ENCODE data around the gene TIPARP. TPM values are rescaled to one million over a fixed set of nuclear protein-coding genes. Genes with fewer than 3 reads are reported as not detected.

TIPARP gene
- total and polyA plus RNA-seq, 2 donors (not counting 1 experiment from before 2014, with no cell fraction given): 11.2 to 42.5 TPM

DNA sequence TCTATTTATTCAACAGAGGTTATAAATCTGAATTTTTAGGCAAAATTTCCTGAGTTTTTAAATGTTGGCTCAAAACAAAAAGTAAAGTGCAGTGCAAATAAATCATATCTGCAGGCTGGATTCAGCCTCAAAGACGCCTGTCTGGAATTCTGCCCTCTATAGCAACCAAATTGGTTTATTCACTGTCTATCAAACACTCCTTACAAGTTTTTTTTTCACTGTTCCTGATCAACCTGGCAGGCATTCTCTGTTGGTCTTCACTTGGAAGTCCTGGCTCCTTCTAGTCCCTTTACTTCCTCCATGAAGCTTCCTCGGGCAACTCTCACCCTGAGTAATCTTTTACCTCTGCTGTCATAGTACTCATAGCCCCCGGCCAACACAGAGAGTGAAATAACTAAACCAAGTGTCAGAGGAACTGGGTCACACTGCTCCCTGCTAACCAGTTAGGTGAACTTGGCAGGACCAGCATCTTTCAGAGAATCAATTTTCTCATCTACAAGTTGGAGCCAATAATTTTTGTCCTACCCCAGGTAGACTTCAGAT, 36.8 kb upstream of the TIPARP start:
- Histone ChIP-seq H3K27me3 (replicated peaks in 1 of 4; ENCODE audit: control extremely low read depth in 1 of 4, control insufficient read depth in 3 of 4, insufficient read depth in 4 of 4, low read length in 3 of 4) (peaks cover 0 to 3% (median 0%) of the 10 kb centered on the region in 4 experiments), H3K9ac (ENCODE audit: low read length) (no peak overlapping the region), H2AFZ (ENCODE audit: insufficient read depth, low read depth, low read length, poor library complexity, severe bottlenecking) (no peak overlapping the region), H3K27ac (ENCODE audit: low read length in 2 of 2) (no peak overlapping the region), H3K36me3 (replicated peaks in 1 of 2; ENCODE audit: control extremely low read depth in 1 of 2, control insufficient read depth in 1 of 2, extremely low read depth in 1 of 2, insufficient read depth in 2 of 2, low read length in 1 of 2) (no peaks in the 10 kb centered on the region), H3K4me2 (replicated peaks; ENCODE audit: low read depth, low read length, poor library complexity, severe bottlenecking) (no peak overlapping the region), H4K20me1 (ENCODE audit: control insufficient read depth, insufficient read depth, low read length, poor library complexity, severe bottlenecking) (no peaks in the 10 kb centered on the region), H3K9me3 (ENCODE audit: control extremely low read depth in 1 of 3, control insufficient read depth in 2 of 3, insufficient read depth in 1 of 3, low read length in 2 of 3) (no peaks in the 10 kb centered on the region), H3K4me3 (ENCODE audit: control extremely low read depth in 1 of 5, extremely low read depth in 1 of 5, insufficient read depth in 1 of 5, low read depth in 2 of 5, low read length in 4 of 5) (no peak overlapping the region), H3K79me2 (ENCODE audit: control insufficient read depth, insufficient read depth, low read length) (no peaks in the 10 kb centered on the region), H3K4me1 (ENCODE audit: control insufficient read depth in 2 of 2, insufficient read depth in 2 of 2, low read length in 2 of 2) (no peaks in the 10 kb centered on the region)
- Mint-ChIP-seq H3K4me1 (peaks cover under 1% of the 10 kb centered on the region), H3K27ac (no peak overlapping the region), H3K4me3 (no peak overlapping the region), H3K27me3 (no peaks in the 10 kb centered on the region), H3K9me3 (ENCODE audit: insufficient read depth) (no peaks in the 10 kb centered on the region)
- CTCF ChIA-PET: no interaction called here
- ATAC-seq (ENCODE audit: low read depth) (no peak), DNase-seq (no peak)
- intact Hi-C loops (cut with micrococcal nuclease): no loop called here
- POLR2A ChIA-PET: no interaction called here
- TF ChIP-seq EZH2 (IDR thresholded peaks at IDR 0.05; ENCODE audit: borderline replicate concordance, insufficient read depth, low read depth, low read length, poor library complexity, severe bottlenecking): no peak
- TF ChIP-seq, protein P1, sequence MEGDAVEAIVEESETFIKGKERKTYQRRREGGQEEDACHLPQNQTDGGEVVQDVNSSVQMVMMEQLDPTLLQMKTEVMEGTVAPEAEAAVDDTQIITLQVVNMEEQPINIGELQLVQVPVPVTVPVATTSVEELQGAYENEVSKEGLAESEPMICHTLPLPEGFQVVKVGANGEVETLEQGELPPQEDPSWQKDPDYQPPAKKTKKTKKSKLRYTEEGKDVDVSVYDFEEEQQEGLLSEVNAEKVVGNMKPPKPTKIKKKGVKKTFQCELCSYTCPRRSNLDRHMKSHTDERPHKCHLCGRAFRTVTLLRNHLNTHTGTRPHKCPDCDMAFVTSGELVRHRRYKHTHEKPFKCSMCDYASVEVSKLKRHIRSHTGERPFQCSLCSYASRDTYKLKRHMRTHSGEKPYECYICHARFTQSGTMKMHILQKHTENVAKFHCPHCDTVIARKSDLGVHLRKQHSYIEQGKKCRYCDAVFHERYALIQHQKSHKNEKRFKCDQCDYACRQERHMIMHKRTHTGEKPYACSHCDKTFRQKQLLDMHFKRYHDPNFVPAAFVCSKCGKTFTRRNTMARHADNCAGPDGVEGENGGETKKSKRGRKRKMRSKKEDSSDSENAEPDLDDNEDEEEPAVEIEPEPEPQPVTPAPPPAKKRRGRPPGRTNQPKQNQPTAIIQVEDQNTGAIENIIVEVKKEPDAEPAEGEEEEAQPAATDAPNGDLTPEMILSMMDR (IDR thresholded peaks at IDR 0.05): no peak
- WGBS (ENCODE audit: insufficient coverage): 47% methylated on average over 3 of the region's 3 CpGs

DNA sequence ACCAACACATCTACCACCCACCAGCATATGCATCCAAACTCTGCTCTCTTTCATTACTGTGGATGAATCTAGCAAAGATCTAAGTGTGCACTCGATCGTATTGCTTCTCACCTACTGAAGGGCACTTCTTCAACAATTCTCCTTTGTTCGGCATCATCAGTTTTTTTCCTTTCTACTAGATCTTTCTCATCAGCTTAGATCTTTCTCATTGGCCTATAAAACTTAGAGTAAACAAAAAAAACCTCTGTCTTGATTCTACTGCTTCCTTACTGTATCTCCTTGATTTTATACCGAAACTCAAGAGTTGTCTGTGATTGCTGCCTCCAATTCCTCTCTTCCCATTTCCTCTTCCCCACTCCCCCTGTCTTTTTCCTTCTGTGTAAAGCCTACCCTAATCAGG, 36.1 kb upstream of the TIPARP start:
- Histone ChIP-seq H3K79me2 (ENCODE audit: control insufficient read depth, insufficient read depth, low read length) (no peaks in the 10 kb centered on the region), H3K4me2 (replicated peaks; ENCODE audit: low read depth, low read length, poor library complexity, severe bottlenecking) (no peak overlapping the region), H2AFZ (ENCODE audit: insufficient read depth, low read depth, low read length, poor library complexity, severe bottlenecking) (no peak overlapping the region), H3K9me3 (ENCODE audit: control extremely low read depth in 1 of 3, control insufficient read depth in 2 of 3, insufficient read depth in 1 of 3, low read length in 2 of 3) (no peaks in the 10 kb centered on the region), H3K4me3 (ENCODE audit: control extremely low read depth in 1 of 5, extremely low read depth in 1 of 5, insufficient read depth in 1 of 5, low read depth in 2 of 5, low read length in 4 of 5) (no peak overlapping the region), H4K20me1 (ENCODE audit: control insufficient read depth, insufficient read depth, low read length, poor library complexity, severe bottlenecking) (no peaks in the 10 kb centered on the region), H3K9ac (ENCODE audit: low read length) (no peak overlapping the region), H3K36me3 (replicated peaks in 1 of 2; ENCODE audit: control extremely low read depth in 1 of 2, control insufficient read depth in 1 of 2, extremely low read depth in 1 of 2, insufficient read depth in 2 of 2, low read length in 1 of 2) (no peaks in the 10 kb centered on the region), H3K4me1 (ENCODE audit: control insufficient read depth in 2 of 2, insufficient read depth in 2 of 2, low read length in 2 of 2) (peaks cover 4 to 5% of the 10 kb centered on the region in 2 donors), H3K27ac (ENCODE audit: low read length in 2 of 2) (no peak overlapping the region), H3K27me3 (replicated peaks in 1 of 4; ENCODE audit: control extremely low read depth in 1 of 4, control insufficient read depth in 3 of 4, insufficient read depth in 4 of 4, low read length in 3 of 4) (peaks cover 0 to 3% (median 0%) of the 10 kb centered on the region in 4 experiments)
- peaks cover 8% of the 10 kb centered on the region for H3K4me1 Mint-ChIP-seq
- no peak for DNase-seq
- H3K9me3 Mint-ChIP-seq (ENCODE audit: insufficient read depth): no peaks in the 10 kb centered on the region
- 100% methylated on average over 3 of the region's 4 CpGs for WGBS (ENCODE audit: insufficient coverage)
- no peaks in the 10 kb centered on the region for H3K27me3 Mint-ChIP-seq
- no peak overlapping the region for H3K27ac Mint-ChIP-seq
- TF ChIP-seq, protein P1 (IDR thresholded peaks at IDR 0.05): no peak
- TF ChIP-seq EZH2 (IDR thresholded peaks at IDR 0.05; ENCODE audit: borderline replicate concordance, insufficient read depth, low read depth, low read length, poor library complexity, severe bottlenecking): no peak
- no peak for ATAC-seq (ENCODE audit: low read depth)
- intact Hi-C loops (cut with micrococcal nuclease): no loop called here
- no peak overlapping the region for H3K4me3 Mint-ChIP-seq
- ChIA-PET POLR2A (no interaction called here), CTCF (no interaction called here)
